GM23338 (cell line): ENCODE measurements around the gene ITPRIPL1. TPM values are rescaled to one million over a fixed set of nuclear protein-coding genes. Genes with fewer than 3 reads are reported as not detected.
A peak's percentile ranks its signal among the peaks of the same experiment; 100 is the strongest.

Experiments used
- ATAC-seq: fragments of 200-7000 bp; cut with Tn5 transposase; 3 replicates; pipeline ENCODE4 v1.9.1; 2020
- DNase-seq: peaks from one replicate; pipeline ENCODE4 v3.0.0-alpha.2; 2015; ENCODE audit warnings: low spot score
- H2AFZ ChIP-seq: fragments of 200-600 bp; sonication (generic); 2 replicates; pipeline ENCODE4 v1.8.0; 2016; ENCODE audit warnings: antibody characterized with exemption, mild to moderate bottlenecking, moderate library complexity
- H3F3A ChIP-seq: fragments of 200-600 bp; sonication (generic); replicated peaks from 2 replicates; pipeline ENCODE4 v1.8.0; 2017; ENCODE audit warnings: antibody characterized with exemption, mixed run types, low read depth
- H3K27ac ChIP-seq: fragments of 200-600 bp; sonication (generic); 2 replicates; pipeline ENCODE4 v1.6.1; 2016; ENCODE audit warnings: low read depth
- H3K27me3 ChIP-seq: fragments of 200-600 bp; sonication (generic); 2 replicates; pipeline ENCODE4 v1.8.0; 2016; ENCODE audit warnings: mild to moderate bottlenecking, mixed run types, moderate library complexity; ENCODE audit not compliant: insufficient read depth
- H3K36me3 ChIP-seq: fragments of 200-600 bp; sonication (generic); 2 replicates; pipeline ENCODE4 v1.8.0; 2016; ENCODE audit warnings: mild to moderate bottlenecking; ENCODE audit not compliant: insufficient read depth
- H3K4me1 ChIP-seq: fragments of 200-600 bp; sonication (generic); 2 replicates; pipeline ENCODE4 v1.8.0; 2016; ENCODE audit warnings: mild to moderate bottlenecking, moderate library complexity; ENCODE audit not compliant: insufficient read depth
- H3K4me2 ChIP-seq: fragments of 200-600 bp; sonication (generic); 2 replicates; pipeline ENCODE4 v1.7.1; 2017; ENCODE audit warnings: mixed run types
- H3K4me3 ChIP-seq: fragments of 200-600 bp; sonication (generic); 2 replicates; pipeline ENCODE4 v1.6.1; 2016; ENCODE audit warnings: mixed run types
- H3K79me2 ChIP-seq: fragments of 200-600 bp; sonication (generic); replicated peaks from 2 replicates; pipeline ENCODE4 v1.8.0; 2017; ENCODE audit warnings: mild to moderate bottlenecking; ENCODE audit not compliant: insufficient read depth
- H3K9me2 ChIP-seq: fragments of 200-600 bp; sonication (generic); 2 replicates; pipeline ENCODE4 v1.8.0; 2017; ENCODE audit not compliant: insufficient read depth
- H4K20me1 ChIP-seq: fragments of 200-600 bp; sonication (generic); replicated peaks from 2 replicates; pipeline ENCODE4 v1.8.0; 2017; ENCODE audit warnings: mild to moderate bottlenecking; ENCODE audit not compliant: insufficient read depth
- H3K27ac Mint-ChIP-seq: 2 replicates; pipeline ENCODE4 v1.8.0; 2020; ENCODE audit warnings: inconsistent platforms, mild to moderate bottlenecking, moderate library complexity, mixed read lengths
- H3K27me3 Mint-ChIP-seq: 3 replicates; pipeline ENCODE4 v1.8.0; 2022; ENCODE audit warnings: low read depth, mild to moderate bottlenecking, moderate library complexity, mixed read lengths, inconsistent platforms; ENCODE audit not compliant: insufficient read depth, poor library complexity
- H3K36me3 Mint-ChIP-seq: 3 replicates; pipeline ENCODE4 v1.8.0; 2021; ENCODE audit warnings: low read depth, mild to moderate bottlenecking, inconsistent platforms, moderate library complexity, mixed read lengths
- H3K4me1 Mint-ChIP-seq: 3 replicates; pipeline ENCODE4 v1.8.0; 2020; ENCODE audit warnings: mild to moderate bottlenecking, inconsistent platforms, mixed read lengths
- H3K4me3 Mint-ChIP-seq: 3 replicates; pipeline ENCODE4 v1.8.0; 2021; ENCODE audit warnings: moderate library complexity, mild to moderate bottlenecking, inconsistent platforms, mixed read lengths
- H3K9me3 Mint-ChIP-seq: 3 replicates; pipeline ENCODE4 v1.8.0; 2020; ENCODE audit warnings: moderate library complexity, mild to moderate bottlenecking, inconsistent platforms, mixed read lengths
- EZH2 ChIP-seq: fragments of 200-600 bp; sonication (generic); IDR thresholded peaks from one replicate; pipeline ENCODE4 v1.8.0; 2017; ENCODE audit warnings: antibody characterized with exemption, mild to moderate bottlenecking, low read depth; ENCODE audit not compliant: unreplicated experiment
- EZH2phosphoT487 ChIP-seq: fragments of 200-600 bp; sonication (generic); IDR thresholded peaks from one replicate; pipeline ENCODE4 v1.8.1; 2018; ENCODE audit warnings: antibody characterized with exemption; ENCODE audit not compliant: unreplicated experiment
- JUNB ChIP-seq: IDR thresholded peaks from one replicate; pipeline ENCODE4 v1.6.1; 2016; ENCODE audit warnings: antibody characterized with exemption; ENCODE audit not compliant: unreplicated experiment
- POLR2AphosphoS5 ChIP-seq: IDR thresholded peaks from 2 replicates; pipeline ENCODE4 v1.6.1; 2016; ENCODE audit warnings: antibody characterized with exemption, low read depth
- REST ChIP-seq: IDR thresholded peaks from one replicate; pipeline ENCODE4 v1.6.1; 2018; ENCODE audit warnings: antibody characterized with exemption; ENCODE audit not compliant: unreplicated experiment
- STAT1 ChIP-seq: IDR thresholded peaks from one replicate; pipeline ENCODE4 v1.6.1; 2016; ENCODE audit warnings: antibody characterized with exemption; ENCODE audit not compliant: unreplicated experiment
- ZNF331 ChIP-seq: fragments of 250-450 bp; sonication (Bioruptor Pico); IDR thresholded peaks from 2 replicates; pipeline ENCODE4 v1.5.0; 2020; ENCODE audit warnings: low read depth, mild to moderate bottlenecking, moderate library complexity
- polyA plus RNA-seq: library from polyadenylated mRNA; unstranded; fragments of >200 nt; fragmentation: Nextera tagmentation; extraction: Ambion mirVana; gene quantifications from 2 replicates; pipeline ENCODE4 v1.2.1, GENCODE V29; 2016
- total RNA-seq: library from RNA; depleted of rRNA; stranded (reverse); fragments of >200 nt; shearing (Covaris generic); gene quantifications from 2 replicates; pipeline ENCODE4 v1.2.3, GENCODE V29; 2014
- TF ChIP-seq, protein P1 (sequence below): fragments of 250-450 bp; sonication (Bioruptor Pico); IDR thresholded peaks from 2 replicates; pipeline ENCODE4 v1.5.0; 2020; ENCODE audit warnings: mild to moderate bottlenecking, moderate library complexity

Gene ITPRIPL1
- total and polyA plus RNA-seq, 2 experiments from 2014 or later = 5.3 to 14.0 TPM

DNA sequence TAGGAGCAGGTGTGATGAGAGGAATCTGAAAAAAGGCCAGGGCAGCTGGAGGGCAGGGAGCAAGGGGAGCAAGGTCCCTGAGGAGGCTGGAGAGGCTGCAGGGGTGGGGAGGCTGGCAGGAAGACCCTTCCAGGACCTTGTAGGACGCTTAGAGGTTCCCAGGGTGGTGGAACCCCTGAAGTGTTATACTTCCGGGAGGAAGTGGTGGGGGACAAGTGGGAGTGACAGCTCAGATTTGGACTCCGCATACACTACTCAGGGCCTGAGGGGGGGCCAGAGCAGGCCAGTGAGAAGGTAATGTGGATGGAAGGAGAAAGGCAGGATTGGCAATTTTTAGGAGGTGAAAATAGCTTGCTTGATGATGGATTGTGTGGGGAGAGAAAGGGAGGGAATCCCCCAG is 8.6 kb downstream of the ITPRIPL1 start:
- Histone ChIP-seq H3K27me3 (no peaks in the 10 kb centered on the region), H3K4me1 (peaks cover 12% of the 10 kb centered on the region), H3K9me2 (no peaks in the 10 kb centered on the region), H2AFZ (no peak overlapping the region), H4K20me1 (peaks cover 3% of the 10 kb centered on the region), H3K4me2 (no peak overlapping the region), H3K79me2 (peaks cover 28% of the 10 kb centered on the region), H3K4me3 (no peak overlapping the region), H3K36me3 (no peaks in the 10 kb centered on the region), H3F3A (no peaks in the 10 kb centered on the region), H3K27ac (no peak overlapping the region)
- Mint-ChIP-seq H3K4me1 (peaks cover 15% of the 10 kb centered on the region), H3K9me3 (no peaks in the 10 kb centered on the region), H3K4me3 (peak overlapping the region; percentile 35; the same call in 2 of the 3 replicates), H3K36me3 (peaks cover 7% of the 10 kb centered on the region), H3K27me3 (no peaks in the 10 kb centered on the region), H3K27ac (no peak overlapping the region)
- DNase-seq (no peak), ATAC-seq (no peak)
- TF ChIP-seq EZH2phosphoT487 (no peak), ZNF331 (CRISPR knock-in tag) (no peak), EZH2 (no peak), STAT1 (no peak), REST (no peak), JUNB (no peak), POLR2AphosphoS5 (no peak)
- TF ChIP-seq, protein P1, sequence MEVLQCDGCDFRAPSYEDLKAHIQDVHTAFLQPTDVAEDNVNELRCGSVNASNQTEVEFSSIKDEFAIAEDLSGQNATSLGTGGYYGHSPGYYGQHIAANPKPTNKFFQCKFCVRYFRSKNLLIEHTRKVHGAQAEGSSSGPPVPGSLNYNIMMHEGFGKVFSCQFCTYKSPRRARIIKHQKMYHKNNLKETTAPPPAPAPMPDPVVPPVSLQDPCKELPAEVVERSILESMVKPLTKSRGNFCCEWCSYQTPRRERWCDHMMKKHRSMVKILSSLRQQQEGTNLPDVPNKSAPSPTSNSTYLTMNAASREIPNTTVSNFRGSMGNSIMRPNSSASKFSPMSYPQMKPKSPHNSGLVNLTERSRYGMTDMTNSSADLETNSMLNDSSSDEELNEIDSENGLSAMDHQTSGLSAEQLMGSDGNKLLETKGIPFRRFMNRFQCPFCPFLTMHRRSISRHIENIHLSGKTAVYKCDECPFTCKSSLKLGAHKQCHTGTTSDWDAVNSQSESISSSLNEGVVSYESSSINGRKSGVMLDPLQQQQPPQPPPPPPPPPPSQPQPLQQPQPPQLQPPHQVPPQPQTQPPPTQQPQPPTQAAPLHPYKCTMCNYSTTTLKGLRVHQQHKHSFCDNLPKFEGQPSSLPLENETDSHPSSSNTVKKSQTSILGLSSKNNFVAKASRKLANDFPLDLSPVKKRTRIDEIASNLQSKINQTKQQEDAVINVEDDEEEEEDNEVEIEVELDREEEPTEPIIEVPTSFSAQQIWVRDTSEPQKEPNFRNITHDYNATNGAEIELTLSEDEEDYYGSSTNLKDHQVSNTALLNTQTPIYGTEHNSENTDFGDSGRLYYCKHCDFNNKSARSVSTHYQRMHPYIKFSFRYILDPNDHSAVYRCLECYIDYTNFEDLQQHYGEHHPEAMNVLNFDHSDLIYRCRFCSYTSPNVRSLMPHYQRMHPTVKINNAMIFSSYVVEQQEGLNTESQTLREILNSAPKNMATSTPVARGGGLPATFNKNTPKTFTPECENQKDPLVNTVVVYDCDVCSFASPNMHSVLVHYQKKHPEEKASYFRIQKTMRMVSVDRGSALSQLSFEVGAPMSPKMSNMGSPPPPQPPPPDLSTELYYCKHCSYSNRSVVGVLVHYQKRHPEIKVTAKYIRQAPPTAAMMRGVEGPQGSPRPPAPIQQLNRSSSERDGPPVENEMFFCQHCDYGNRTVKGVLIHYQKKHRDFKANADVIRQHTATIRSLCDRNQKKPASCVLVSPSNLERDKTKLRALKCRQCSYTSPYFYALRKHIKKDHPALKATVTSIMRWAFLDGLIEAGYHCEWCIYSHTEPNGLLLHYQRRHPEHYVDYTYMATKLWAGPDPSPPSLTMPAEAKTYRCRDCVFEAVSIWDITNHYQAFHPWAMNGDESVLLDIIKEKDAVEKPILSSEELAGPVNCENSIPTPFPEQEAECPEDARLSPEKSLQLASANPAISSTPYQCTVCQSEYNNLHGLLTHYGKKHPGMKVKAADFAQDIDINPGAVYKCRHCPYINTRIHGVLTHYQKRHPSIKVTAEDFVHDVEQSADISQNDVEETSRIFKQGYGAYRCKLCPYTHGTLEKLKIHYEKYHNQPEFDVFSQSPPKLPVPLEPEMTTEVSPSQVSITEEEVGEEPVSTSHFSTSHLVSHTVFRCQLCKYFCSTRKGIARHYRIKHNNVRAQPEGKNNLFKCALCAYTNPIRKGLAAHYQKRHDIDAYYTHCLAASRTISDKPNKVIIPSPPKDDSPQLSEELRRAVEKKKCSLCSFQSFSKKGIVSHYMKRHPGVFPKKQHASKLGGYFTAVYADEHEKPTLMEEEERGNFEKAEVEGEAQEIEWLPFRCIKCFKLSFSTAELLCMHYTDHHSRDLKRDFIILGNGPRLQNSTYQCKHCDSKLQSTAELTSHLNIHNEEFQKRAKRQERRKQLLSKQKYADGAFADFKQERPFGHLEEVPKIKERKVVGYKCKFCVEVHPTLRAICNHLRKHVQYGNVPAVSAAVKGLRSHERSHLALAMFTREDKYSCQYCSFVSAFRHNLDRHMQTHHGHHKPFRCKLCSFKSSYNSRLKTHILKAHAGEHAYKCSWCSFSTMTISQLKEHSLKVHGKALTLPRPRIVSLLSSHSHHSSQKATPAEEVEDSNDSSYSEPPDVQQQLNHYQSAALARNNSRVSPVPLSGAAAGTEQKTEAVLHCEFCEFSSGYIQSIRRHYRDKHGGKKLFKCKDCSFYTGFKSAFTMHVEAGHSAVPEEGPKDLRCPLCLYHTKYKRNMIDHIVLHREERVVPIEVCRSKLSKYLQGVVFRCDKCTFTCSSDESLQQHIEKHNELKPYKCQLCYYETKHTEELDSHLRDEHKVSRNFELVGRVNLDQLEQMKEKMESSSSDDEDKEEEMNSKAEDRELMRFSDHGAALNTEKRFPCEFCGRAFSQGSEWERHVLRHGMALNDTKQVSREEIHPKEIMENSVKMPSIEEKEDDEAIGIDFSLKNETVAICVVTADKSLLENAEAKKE (CRISPR knock-in tag) = no peak
